Activated CD8-positive, alpha-beta T cell treated with anti-CD3 and anti-CD28 coated beads, Interleukin-2, amount 10 ng/mL, durations not matched to agents 7 days and 5 days (primary cell): ENCODE measurements around the gene TSPAN3. TPM values are rescaled to one million over a fixed set of nuclear protein-coding genes. Genes with fewer than 3 reads are reported as not detected.
A peak's percentile ranks its signal among the peaks of the same experiment; 100 is the strongest.

Experiments
- ATAC-seq: fragments of 150-1000 bp; cut with Tn5 transposase; one replicate; pipeline ENCODE4 v1.10.0; 2021; ENCODE audit warnings: moderate library complexity
- CTCF ChIA-PET: fragments of 350-600 bp; sonication (Branson Sonifier 250); formaldehyde crosslinking; loops from one replicate; lab custom pipeline; 2021; ENCODE audit warnings: antibody characterized with exemption; lab: Charles Lee
- POLR2A ChIA-PET: fragments of 350-600 bp; sonication (Branson Sonifier 250); formaldehyde crosslinking; loops from one replicate; lab custom pipeline; 2021; ENCODE audit warnings: antibody characterized with exemption; lab: Charles Lee
- DNase-seq: peaks from one replicate; pipeline ENCODE4 v3.0.0-alpha.2; 2020
- H3K27ac Mint-ChIP-seq: one replicate; pipeline ENCODE4 v1.8.0; 2021; ENCODE audit warnings: mild to moderate bottlenecking, mixed read lengths
- H3K27me3 Mint-ChIP-seq: one replicate; pipeline ENCODE4 v1.8.0; 2021; ENCODE audit warnings: low read depth, mixed read lengths
- H3K36me3 Mint-ChIP-seq: one replicate; pipeline ENCODE4 v1.8.0; 2021; ENCODE audit warnings: low read depth, mixed read lengths
- H3K4me1 Mint-ChIP-seq: one replicate; pipeline ENCODE4 v1.8.0; 2021; ENCODE audit warnings: low read depth, mixed read lengths
- H3K4me3 Mint-ChIP-seq: one replicate; pipeline ENCODE4 v1.8.0; 2021; ENCODE audit warnings: mild to moderate bottlenecking, mixed read lengths
- H3K9me3 Mint-ChIP-seq: one replicate; pipeline ENCODE4 v1.8.0; 2022; ENCODE audit warnings: mixed read lengths; ENCODE audit not compliant: insufficient read depth
- total RNA-seq, 2 experiments: library from RNA; stranded (reverse); gene quantifications; one replicate each; pipeline ENCODE4 v1.2.3, GENCODE V29; 2021

TSPAN3 gene
- total RNA-seq, 2 experiments from 2014 or later: 17.4 to 18.4 TPM

- peak overlapping the region; percentile 60 for H3K27ac Mint-ChIP-seq
- H3K36me3 Mint-ChIP-seq: peaks cover 76% of the 10 kb centered on the region
- H3K4me1 Mint-ChIP-seq: no peaks in the 10 kb centered on the region
- H3K27me3 Mint-ChIP-seq: no peaks in the 10 kb centered on the region
- H3K9me3 Mint-ChIP-seq: peaks cover 15% of the 10 kb centered on the region
- CTCF ChIA-PET: no interaction called here
- peak overlapping the region; percentile 5 for H3K4me3 Mint-ChIP-seq
- ATAC-seq: no peak
- peak; percentile 23 for DNase-seq
- POLR2A ChIA-PET: no interaction called here
Observed at GRCh38 chr15:77038312-77039216, 32.3 kb downstream of the TSPAN3 start.

GRCh38 chr15:77037388-77038209 is 33.3 kb downstream of the TSPAN3 start:
- peak; percentile 19 for DNase-seq
- Mint-ChIP-seq H3K9me3 (peaks cover 15% of the 10 kb centered on the region), H3K36me3 (peaks cover 77% of the 10 kb centered on the region), H3K4me3 (peak overlapping the region; percentile 45), H3K27ac (peak overlapping the region; percentile 80), H3K27me3 (no peaks in the 10 kb centered on the region), H3K4me1 (no peaks in the 10 kb centered on the region)
- ATAC-seq: peak; percentile 26
- CTCF ChIA-PET: no interaction called here
- POLR2A ChIA-PET: no interaction called here

GRCh38 chr15:77036537-77037387 is 34.1 kb downstream of the TSPAN3 start:
- ChIA-PET CTCF (interaction anchor here (1.3 kb wide), 1 partner anchor 42 kb away, joined by 3 read pairs; the partner anchor contains the start of gene PSTPIP1), POLR2A (no interaction called here)
- H3K9me3 Mint-ChIP-seq: peaks cover 7% of the 10 kb centered on the region
- H3K27me3 Mint-ChIP-seq: no peaks in the 10 kb centered on the region
- peaks cover 79% of the 10 kb centered on the region for H3K36me3 Mint-ChIP-seq
- peak; percentile 18 for DNase-seq
- H3K4me3 Mint-ChIP-seq: peak overlapping the region; percentile 45
- ATAC-seq: no peak
- H3K27ac Mint-ChIP-seq: peak overlapping the region; percentile 80
- H3K4me1 Mint-ChIP-seq: peaks cover 1% of the 10 kb centered on the region

- ATAC-seq: no peak
- H3K27me3 Mint-ChIP-seq: no peaks in the 10 kb centered on the region
- H3K4me1 Mint-ChIP-seq: peaks cover 9% of the 10 kb centered on the region
- peak overlapping the region; percentile 64 for H3K27ac Mint-ChIP-seq
- POLR2A ChIA-PET: no interaction called here
- H3K9me3 Mint-ChIP-seq: peaks cover 5% of the 10 kb centered on the region
- CTCF ChIA-PET: interaction anchor here (1.3 kb wide), 1 partner anchor 41 kb away, joined by 3 read pairs; the partner anchor contains the start of gene PSTPIP1
- DNase-seq: no peak
- H3K4me3 Mint-ChIP-seq: peak overlapping the region; percentile 18
- peaks cover 78% of the 10 kb centered on the region for H3K36me3 Mint-ChIP-seq
Observed at GRCh38 chr15:77035999-77036471, 34.9 kb downstream of the TSPAN3 start.

GRCh38 chr15:77035584-77035983 is 35.3 kb downstream of the TSPAN3 start:
- DNase-seq: no peak
- H3K27ac Mint-ChIP-seq: peak overlapping the region; percentile 64
- H3K9me3 Mint-ChIP-seq: peaks cover under 1% of the 10 kb centered on the region
- peaks cover 74% of the 10 kb centered on the region for H3K36me3 Mint-ChIP-seq
- peaks cover 11% of the 10 kb centered on the region for H3K4me1 Mint-ChIP-seq
- peak overlapping the region; percentile 8 for H3K4me3 Mint-ChIP-seq
- ATAC-seq: no peak
- CTCF ChIA-PET: interaction anchor here (0.5 to 1.4 kb wide), 3 partner anchors 11 to 40 kb away, joined by 3 read pairs; partner anchors contain the start of gene PSTPIP1
- no peaks in the 10 kb centered on the region for H3K27me3 Mint-ChIP-seq
- POLR2A ChIA-PET: interaction anchor here (0.6 kb wide), 1 partner anchor 41 kb away, joined by 3 read pairs; no protein-coding TSS in a partner anchor

- H3K4me3 Mint-ChIP-seq: no peak overlapping the region
- ATAC-seq: no peak
- H3K27me3 Mint-ChIP-seq: no peaks in the 10 kb centered on the region
- H3K36me3 Mint-ChIP-seq: peaks cover 77% of the 10 kb centered on the region
- CTCF ChIA-PET: interaction anchor here (0.5 to 2.1 kb wide), 4 partner anchors 11 to 61 kb away, joined by 3 to 7 read pairs (median 3); partner anchors contain the start of gene PSTPIP1
- no peaks in the 10 kb centered on the region for H3K9me3 Mint-ChIP-seq
- peak overlapping the region; percentile 39 for H3K27ac Mint-ChIP-seq
- peaks cover 17% of the 10 kb centered on the region for H3K4me1 Mint-ChIP-seq
- peak; percentile 21 for DNase-seq
- POLR2A ChIA-PET: interaction anchor here (0.6 kb wide), 1 partner anchor 41 kb away, joined by 3 read pairs; no protein-coding TSS in a partner anchor
Observed at GRCh38 chr15:77034695-77035489, 36.0 kb downstream of the TSPAN3 start.

GRCh38 chr15:77033729-77034671 is 36.9 kb downstream of the TSPAN3 start:
- H3K9me3 Mint-ChIP-seq: no peaks in the 10 kb centered on the region
- ChIA-PET POLR2A (no interaction called here), CTCF (interaction anchor here (1.4 to 2.1 kb wide), 2 partner anchors 12 to 60 kb away, joined by 3 to 7 read pairs; no protein-coding TSS in a partner anchor)
- H3K27ac Mint-ChIP-seq: peak overlapping the region; percentile 39
- ATAC-seq (no peak), DNase-seq (no peak)
- H3K27me3 Mint-ChIP-seq: no peaks in the 10 kb centered on the region
- peaks cover 81% of the 10 kb centered on the region for H3K36me3 Mint-ChIP-seq
- H3K4me3 Mint-ChIP-seq: no peak overlapping the region
- peaks cover 24% of the 10 kb centered on the region for H3K4me1 Mint-ChIP-seq

GRCh38 chr15:77033417-77033728 is 37.5 kb downstream of the TSPAN3 start:
- H3K36me3 Mint-ChIP-seq: peaks cover 83% of the 10 kb centered on the region
- ChIA-PET CTCF (interaction anchor here (2.1 kb wide), 1 partner anchor 59 kb away, joined by 7 read pairs; no protein-coding TSS in a partner anchor), POLR2A (no interaction called here)
- DNase-seq: no peak
- H3K27me3 Mint-ChIP-seq: no peaks in the 10 kb centered on the region
- H3K4me3 Mint-ChIP-seq: no peak overlapping the region
- H3K4me1 Mint-ChIP-seq: peaks cover 28% of the 10 kb centered on the region
- H3K9me3 Mint-ChIP-seq: no peaks in the 10 kb centered on the region
- no peak overlapping the region for H3K27ac Mint-ChIP-seq
- ATAC-seq: no peak

- Mint-ChIP-seq H3K27me3 (no peaks in the 10 kb centered on the region), H3K9me3 (no peaks in the 10 kb centered on the region), H3K4me1 (peaks cover 30% of the 10 kb centered on the region), H3K36me3 (peaks cover 82% of the 10 kb centered on the region), H3K27ac (no peak overlapping the region), H3K4me3 (no peak overlapping the region)
- DNase-seq (no peak), ATAC-seq (no peak)
- POLR2A ChIA-PET: interaction anchor here (2.2 kb wide), 1 partner anchor 38 kb away, joined by 8 read pairs; the partner anchor contains the start of gene PSTPIP1
- CTCF ChIA-PET: interaction anchor here (2.0 to 4.4 kb wide), 5 partner anchors 10 to 129 kb away, joined by 7 to 59 read pairs (median 9); no protein-coding TSS in a partner anchor
Observed at GRCh38 chr15:77032647-77033416, 38.1 kb downstream of the TSPAN3 start.
